Measurements from ENCODE around the gene LRP1. TPM values are rescaled to one million over a fixed set of nuclear protein-coding genes. Genes with fewer than 3 reads are reported as not detected.

Gene LRP1
- total and polyA plus RNA-seq, 2 experiments from 2014 or later: 47.8 to 76.8 TPM

- DNase-seq (ENCODE audit: low spot score): no peak
- 96% methylated on average over 10 of the region's 10 CpGs for WGBS (ENCODE audit: low lambda C conversion rate, missing lambda C conversion rate)
- no peaks in the 10 kb centered on the region for H3K79me2 ChIP-seq
- TF ChIP-seq CTCF (IDR thresholded peaks at IDR 0.05; ENCODE audit: poor library complexity) (no peak), EZH2phosphoT487 (IDR thresholded peaks at IDR 0.05; ENCODE audit: low read depth, severe bottlenecking, unreplicated experiment) (no peak), EZH2 (IDR thresholded peaks at IDR 0.05; ENCODE audit: borderline replicate concordance) (no peak)
- no peaks in the 10 kb centered on the region for H3K9me3 ChIP-seq (ENCODE audit: low read depth)
- H3K4me3 ChIP-seq: no peak overlapping the region
- H3K36me3 ChIP-seq (replicated peaks; ENCODE audit: insufficient read depth, low read depth): peaks cover 7% of the 10 kb centered on the region
- H2AFZ ChIP-seq: no peak overlapping the region
- no peaks in the 10 kb centered on the region for H3K9me2 ChIP-seq (replicated peaks; ENCODE audit: insufficient read depth)
- H3K27me3 ChIP-seq: no peaks in the 10 kb centered on the region
- H3K27ac ChIP-seq: no peak overlapping the region
- H3K4me1 ChIP-seq (ENCODE audit: insufficient read depth): no peaks in the 10 kb centered on the region
- peaks cover 2% of the 10 kb centered on the region for H4K20me1 ChIP-seq (ENCODE audit: insufficient read depth, poor library complexity, severe bottlenecking)
- no peak overlapping the region for H3K4me2 ChIP-seq
Observed at GRCh38 chr12:57168058-57168457, 39.8 kb downstream of the LRP1 start.

GRCh38 chr12:57169046-57169795, 40.9 kb downstream of the LRP1 start:
- Histone ChIP-seq H2AFZ (no peak overlapping the region), H3K9me2 (replicated peaks; ENCODE audit: insufficient read depth) (no peaks in the 10 kb centered on the region), H3K4me2 (no peak overlapping the region), H3K27ac (no peak overlapping the region), H3K79me2 (no peaks in the 10 kb centered on the region), H3K4me1 (ENCODE audit: insufficient read depth) (no peaks in the 10 kb centered on the region), H3K4me3 (no peak overlapping the region), H3K9me3 (ENCODE audit: low read depth) (no peaks in the 10 kb centered on the region), H4K20me1 (ENCODE audit: insufficient read depth, poor library complexity, severe bottlenecking) (peaks cover 2% of the 10 kb centered on the region), H3K36me3 (replicated peaks; ENCODE audit: insufficient read depth, low read depth) (peaks cover 2% of the 10 kb centered on the region), H3K27me3 (no peaks in the 10 kb centered on the region)
- WGBS (ENCODE audit: low lambda C conversion rate, missing lambda C conversion rate): 95% methylated on average over 21 of the region's 23 CpGs
- TF ChIP-seq EZH2 (IDR thresholded peaks at IDR 0.05; ENCODE audit: borderline replicate concordance) (no peak), EZH2phosphoT487 (IDR thresholded peaks at IDR 0.05; ENCODE audit: low read depth, severe bottlenecking, unreplicated experiment) (no peak), CTCF (IDR thresholded peaks at IDR 0.05; ENCODE audit: poor library complexity) (no peak)
- no peak for DNase-seq (ENCODE audit: low spot score)

DNA sequence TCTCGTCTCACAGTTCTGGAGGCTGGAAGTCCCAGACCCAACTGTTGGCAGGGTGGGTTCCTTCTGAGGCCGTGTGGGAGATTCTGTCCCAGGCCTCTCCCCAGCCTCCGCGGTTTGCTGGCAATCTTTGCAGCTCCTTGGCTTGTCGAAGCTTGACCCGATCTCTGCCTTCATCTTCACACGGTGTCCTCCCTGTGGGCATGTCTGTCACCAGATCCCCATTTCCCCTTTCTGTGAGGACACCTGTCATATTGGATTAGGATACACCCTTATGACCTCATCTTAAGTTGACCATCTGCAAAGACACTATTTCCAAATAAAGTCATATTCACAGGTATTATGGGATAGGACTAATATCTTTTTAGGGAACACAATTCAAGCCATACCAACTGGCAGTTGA, 41.7 kb downstream of the LRP1 start:
- Histone ChIP-seq H3K36me3 (replicated peaks; ENCODE audit: insufficient read depth, low read depth) (no peaks in the 10 kb centered on the region), H3K9me3 (ENCODE audit: low read depth) (no peaks in the 10 kb centered on the region), H3K4me1 (ENCODE audit: insufficient read depth) (no peaks in the 10 kb centered on the region), H3K27ac (no peak overlapping the region), H4K20me1 (ENCODE audit: insufficient read depth, poor library complexity, severe bottlenecking) (peaks cover 2% of the 10 kb centered on the region), H3K79me2 (no peaks in the 10 kb centered on the region), H3K27me3 (no peaks in the 10 kb centered on the region), H3K4me3 (no peak overlapping the region), H2AFZ (no peak overlapping the region), H3K4me2 (no peak overlapping the region), H3K9me2 (replicated peaks; ENCODE audit: insufficient read depth) (no peaks in the 10 kb centered on the region)
- 93% methylated on average over 7 of the region's 7 CpGs for WGBS (ENCODE audit: low lambda C conversion rate, missing lambda C conversion rate)
- no peak for TF ChIP-seq EZH2phosphoT487 (IDR thresholded peaks at IDR 0.05; ENCODE audit: low read depth, severe bottlenecking, unreplicated experiment)
- TF ChIP-seq CTCF (IDR thresholded peaks at IDR 0.05; ENCODE audit: poor library complexity): no peak
- TF ChIP-seq EZH2 (IDR thresholded peaks at IDR 0.05; ENCODE audit: borderline replicate concordance): no peak
- no peak for DNase-seq (ENCODE audit: low spot score)
